ENCODE results near the gene EHF.
"Not testable (repeated sequence)": the region's sequence is repeated elsewhere in the genome, so short reads cannot be mapped to it uniquely, and the experiment has no call there.

The EHF gene

GRCh38 chr11:34668583-34669053, 47.7 kb downstream of the EHF start:
- DNase-seq (ENCODE audit: low read depth), result no peak

GRCh38 chr11:34669458-34669857, 48.6 kb downstream of the EHF start:
- DNase-seq (ENCODE audit: low read depth), result no peak

- DNase-seq (ENCODE audit: low read depth), result no peak
Observed at GRCh38 chr11:34671117-34671516, 50.2 kb downstream of the EHF start.

GRCh38 chr11:34671946-34672345, 51.1 kb downstream of the EHF start:
- no peak for DNase-seq (ENCODE audit: low read depth)

GRCh38 chr11:34674038-34674437, 53.1 kb downstream of the EHF start:
- no peak for DNase-seq (ENCODE audit: low read depth)

- DNase-seq (ENCODE audit: low read depth), result no peak
Observed at GRCh38 chr11:34676227-34676626, 55.3 kb downstream of the EHF start.

GRCh38 chr11:34679681-34680080, 58.8 kb downstream of the EHF start:
- DNase-seq (ENCODE audit: low read depth), result no peak

- DNase-seq (ENCODE audit: low read depth), result peak; percentile 67
Observed at GRCh38 chr11:34680206-34680605, 59.3 kb downstream of the EHF start.

GRCh38 chr11:34680918-34681586, 60.2 kb downstream of the EHF start:
- peak; percentile 95 for DNase-seq (ENCODE audit: low read depth)

- peak; percentile 82 for DNase-seq (ENCODE audit: low read depth)
Observed at GRCh38 chr11:34682825-34683224, 61.9 kb downstream of the EHF start.

GRCh38 chr11:34683396-34683795, 62.5 kb downstream of the EHF start:
- DNase-seq (ENCODE audit: low read depth), result no peak

GRCh38 chr11:34685864-34686263, 65.0 kb downstream of the EHF start:
- no peak for DNase-seq (ENCODE audit: low read depth)

- DNase-seq (ENCODE audit: low read depth), result not testable (repeated sequence)
Observed at GRCh38 chr11:34692299-34692698, 71.4 kb downstream of the EHF start.

GRCh38 chr11:34696862-34697261, 76.0 kb downstream of the EHF start:
- DNase-seq (ENCODE audit: low read depth), result no peak

GRCh38 chr11:34706709-34707461, 86.0 kb downstream of the EHF start:
- DNase-seq (ENCODE audit: low read depth), result no peak

- no peak for DNase-seq (ENCODE audit: low read depth)
Observed at GRCh38 chr11:34707462-34707840, 86.6 kb downstream of the EHF start.
